GM21786 (cell line): ENCODE results near the gene DRAP1.
"Not testable (repeated sequence)": the region's sequence is repeated elsewhere in the genome, so short reads cannot be mapped to it uniquely, and the experiment has no call there.

Experiments
- ATAC-seq: cut with Tn5 transposase; IDR thresholded peaks from one replicate; pipeline ENCODE4 v1.9.1; 2021; ENCODE audit not compliant: unreplicated experiment

DRAP1 gene

DNA sequence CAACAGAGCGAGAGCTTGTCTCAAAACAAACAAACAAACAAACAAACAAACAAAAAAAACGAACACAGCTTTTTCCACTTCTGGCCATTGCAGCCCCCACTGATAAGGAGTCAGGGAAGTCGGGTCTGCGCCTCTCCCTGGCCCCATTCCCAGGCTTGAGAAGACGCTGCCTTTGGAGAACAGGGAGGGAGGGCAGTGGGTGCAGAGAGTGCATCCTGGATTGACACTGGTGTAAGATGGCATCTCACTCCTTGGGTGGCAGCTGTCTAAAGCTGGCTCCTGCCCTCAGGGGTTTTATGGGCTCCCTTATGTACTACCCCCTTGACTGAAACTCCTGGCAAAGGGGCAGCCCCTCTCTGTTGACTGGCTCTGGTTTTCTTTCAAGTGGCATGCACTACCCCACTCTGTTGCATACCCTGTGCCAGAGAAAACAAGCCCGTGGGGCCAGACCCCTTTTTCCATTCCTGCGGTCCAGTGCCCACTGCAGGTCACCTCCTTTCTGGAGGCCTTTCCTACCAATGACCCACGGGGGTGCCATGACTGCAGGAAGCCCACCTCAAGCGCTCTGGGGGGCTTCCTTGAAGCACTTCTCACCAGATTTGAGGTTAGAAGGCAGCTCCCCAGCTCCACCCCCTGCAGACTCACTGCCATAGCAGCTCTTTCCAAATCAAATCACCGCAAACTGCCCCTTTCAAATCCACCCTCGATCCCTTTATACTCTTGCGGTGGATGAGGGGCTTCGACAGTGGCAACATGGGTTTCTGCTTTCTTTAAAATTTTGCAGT lies 12.7 kb downstream of the DRAP1 start:
- no peak for ATAC-seq

DNA sequence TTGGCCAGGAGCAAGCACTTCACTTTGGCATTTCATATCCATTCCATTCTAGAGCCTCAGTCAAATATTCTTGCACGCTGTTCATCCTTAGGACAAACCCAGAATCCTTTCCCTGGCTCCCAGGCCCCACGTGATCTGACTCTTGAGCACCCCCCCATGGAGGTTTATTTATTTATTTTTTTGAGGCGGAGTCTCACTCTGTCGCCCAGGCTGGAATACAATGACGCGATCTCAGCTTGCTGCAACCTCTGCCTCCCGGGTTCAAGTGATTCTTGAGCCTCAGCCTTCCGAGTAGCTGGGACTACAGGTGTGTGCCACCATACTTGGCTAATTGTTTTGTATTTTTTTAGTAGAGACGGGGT lies 13.3 kb downstream of the DRAP1 start:
- ATAC-seq: no peak

DNA sequence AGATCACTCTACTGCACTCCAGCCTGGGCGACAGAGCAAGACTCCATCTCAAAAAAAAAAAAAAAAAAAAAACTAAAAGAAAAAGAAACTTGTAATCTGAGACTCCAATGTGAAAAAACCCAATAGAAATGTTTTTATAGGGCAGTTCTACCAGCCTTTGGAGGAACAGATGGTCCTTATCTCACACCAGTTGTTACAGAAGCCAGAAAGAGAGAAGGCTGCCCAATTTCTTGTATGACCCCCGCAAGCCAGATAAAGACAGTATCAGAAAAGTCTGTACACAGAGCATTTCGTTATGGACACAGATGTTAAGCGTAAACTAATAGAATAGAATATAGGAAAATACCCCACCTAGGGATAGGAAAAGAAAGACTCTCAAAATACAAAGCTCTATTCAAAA lies 14.8 kb downstream of the DRAP1 start:
- ATAC-seq: no peak

DNA sequence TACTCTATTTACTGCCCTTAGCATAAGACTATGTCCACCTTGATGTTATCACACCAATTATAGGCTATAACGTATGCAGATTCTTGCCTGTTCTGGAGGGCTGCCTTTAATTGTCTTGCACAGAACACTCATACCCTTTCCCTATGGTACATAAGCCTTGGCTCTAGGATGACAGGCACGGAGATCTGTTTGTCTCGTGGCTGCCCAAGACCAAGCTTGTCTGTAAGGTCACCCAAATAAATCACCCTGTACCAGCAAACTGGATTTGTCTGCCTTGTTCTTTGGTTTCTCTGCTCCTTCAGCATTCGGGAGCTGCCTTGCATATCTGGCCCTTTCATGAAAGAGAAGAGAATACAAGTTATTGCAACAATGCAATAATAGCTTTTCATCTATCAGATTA lies 18.5 kb downstream of the DRAP1 start:
- no peak for ATAC-seq

DNA sequence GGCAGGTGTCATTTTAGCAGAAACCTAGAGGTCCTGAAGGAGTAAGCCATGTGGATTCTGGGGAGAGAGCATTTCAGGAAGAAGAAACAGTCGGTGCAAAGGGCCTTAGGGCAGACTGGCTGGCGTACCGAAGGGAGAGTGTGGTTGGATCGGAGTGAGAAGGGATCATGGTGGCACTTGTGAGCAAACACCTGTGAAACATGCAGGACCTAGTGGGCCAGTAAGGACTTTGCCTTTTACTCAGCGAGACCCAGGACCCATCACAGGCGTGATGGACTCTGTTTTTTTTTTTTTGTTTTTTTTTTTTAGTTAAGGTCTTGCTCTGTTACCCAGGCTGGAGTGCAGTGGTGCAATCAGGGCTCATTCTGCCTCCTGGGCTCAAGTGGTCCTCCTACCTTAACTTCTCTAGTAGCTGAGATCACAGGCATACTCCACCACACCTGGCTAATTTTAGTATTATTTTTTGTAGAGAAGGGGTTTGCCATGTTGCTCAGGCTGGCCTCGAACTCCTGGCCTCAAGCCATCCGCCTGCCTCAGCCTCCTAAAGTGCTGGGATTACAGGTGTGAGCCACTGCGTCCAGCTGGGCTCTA lies 22.6 kb downstream of the DRAP1 start:
- no peak for ATAC-seq

DNA sequence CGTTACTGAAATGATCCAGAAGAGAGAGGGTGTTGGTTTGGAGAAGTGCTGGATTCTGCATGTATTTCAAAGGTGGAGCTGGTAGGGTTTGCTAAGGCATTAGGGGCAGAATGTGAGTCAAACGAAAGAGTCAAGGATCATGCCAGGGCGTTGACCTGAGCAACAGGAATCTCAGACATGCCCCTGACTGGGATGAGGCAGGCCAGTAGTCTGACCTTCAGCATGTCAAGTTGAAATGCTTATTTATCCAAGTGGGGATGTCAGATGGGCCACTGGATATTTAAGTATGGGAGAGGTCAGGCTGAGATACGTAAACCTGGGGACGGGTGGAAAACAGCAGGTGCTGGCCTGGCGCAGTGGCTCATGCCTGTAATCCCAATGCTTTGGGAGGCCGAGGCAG lies 23.3 kb downstream of the DRAP1 start:
- ATAC-seq: no peak

DNA sequence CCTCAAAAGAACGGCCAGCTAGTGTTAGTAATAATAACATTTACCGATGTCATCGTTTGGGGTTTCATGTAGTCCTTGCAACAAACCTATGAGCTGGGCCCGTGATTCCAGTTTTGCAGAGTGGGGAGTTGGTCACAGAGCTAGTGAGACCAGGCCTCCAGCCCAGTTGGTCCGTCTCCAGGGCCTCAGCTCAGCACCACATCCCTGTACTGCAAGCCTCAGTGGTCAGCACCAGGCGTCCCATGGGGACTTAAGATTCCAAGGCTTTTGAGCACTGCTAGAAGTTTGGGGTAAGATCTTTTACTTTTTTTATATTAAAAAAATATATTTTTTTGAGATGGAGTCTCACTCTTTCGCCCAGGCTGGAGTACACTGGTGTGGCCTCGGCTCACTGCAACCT lies 25.0 kb downstream of the DRAP1 start:
- no peak for ATAC-seq

DNA sequence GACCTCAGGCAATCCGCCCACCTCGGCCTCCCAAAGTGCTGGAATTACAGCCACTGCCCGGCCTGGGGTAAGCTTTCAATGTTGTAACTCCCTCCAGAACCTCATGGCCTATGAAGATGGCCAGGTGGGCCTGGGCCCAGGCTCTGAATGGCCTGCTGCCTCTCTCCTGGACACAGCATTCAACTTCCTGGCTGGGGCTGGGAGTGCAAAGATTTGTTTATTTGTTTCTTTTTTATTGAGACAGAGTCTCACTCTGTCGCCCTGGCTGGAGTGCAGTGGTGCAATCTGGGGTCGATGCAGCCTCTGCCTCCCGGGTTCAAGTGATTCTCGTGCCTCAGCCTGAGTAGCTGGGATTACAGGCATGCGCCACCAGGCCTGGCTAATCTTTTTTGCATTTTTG lies 25.5 kb downstream of the DRAP1 start:
- no peak for ATAC-seq

DNA sequence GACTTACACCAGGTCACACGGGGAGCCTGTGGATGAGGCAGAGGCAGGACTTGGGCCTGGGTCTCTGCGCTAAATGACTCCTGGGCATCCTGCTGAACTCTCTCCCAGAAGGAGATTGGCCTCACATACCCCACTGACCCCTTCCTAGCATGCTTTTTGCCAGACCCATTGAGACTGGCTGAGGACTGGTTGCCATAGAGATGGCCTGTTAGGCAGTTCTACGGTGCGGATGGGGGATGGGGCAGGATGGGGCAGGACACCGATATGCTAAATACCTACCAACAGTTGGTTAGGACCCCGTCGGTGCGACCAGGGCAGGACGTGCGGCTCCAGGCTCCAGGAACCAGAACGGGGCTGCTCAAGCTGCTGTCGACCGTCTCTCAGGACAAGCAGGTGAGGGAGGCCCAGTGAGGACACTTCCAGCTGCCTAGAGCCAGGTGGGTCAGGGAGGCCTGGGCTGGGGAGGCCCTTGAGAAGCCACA lies 26.2 kb downstream of the DRAP1 start, which contains the start of gene TSGA10IP:
TSGA10IP (plus strand) TSS at position 51 of the 482 bp plus-strand sequence; CDS start at position 247, 196 bp downstream.
- no peak for ATAC-seq

DNA sequence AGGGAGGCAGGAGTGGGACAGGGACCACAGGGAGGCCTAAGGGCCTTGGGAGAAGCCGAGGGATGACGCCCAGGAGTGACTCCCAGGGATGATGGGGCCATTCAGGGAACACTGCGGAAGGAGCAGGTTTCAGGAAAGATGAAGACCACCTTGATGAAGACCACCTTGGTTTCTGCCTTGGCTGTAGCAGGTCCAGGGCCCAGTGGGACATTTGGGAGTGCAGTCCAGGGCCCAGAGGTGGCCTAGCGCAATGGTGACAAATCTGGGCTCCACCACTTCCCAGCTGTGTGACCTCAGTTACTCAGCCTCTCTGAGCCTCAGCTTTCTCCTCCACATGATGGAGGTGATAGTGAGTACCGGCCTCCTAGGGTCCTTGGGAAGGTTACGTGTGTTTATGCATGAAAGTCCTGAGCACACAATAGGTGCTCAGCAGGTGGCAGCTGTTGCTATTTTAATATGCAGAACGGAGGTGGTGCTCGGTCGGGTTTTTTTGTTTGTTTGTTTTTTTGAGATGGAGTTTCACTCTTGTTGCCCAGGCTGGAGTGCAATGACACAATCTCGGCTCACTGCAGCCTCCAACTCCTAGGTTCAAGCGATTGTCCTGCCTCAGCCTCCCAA lies 26.8 kb downstream of the DRAP1 start:
- no peak for ATAC-seq

DNA sequence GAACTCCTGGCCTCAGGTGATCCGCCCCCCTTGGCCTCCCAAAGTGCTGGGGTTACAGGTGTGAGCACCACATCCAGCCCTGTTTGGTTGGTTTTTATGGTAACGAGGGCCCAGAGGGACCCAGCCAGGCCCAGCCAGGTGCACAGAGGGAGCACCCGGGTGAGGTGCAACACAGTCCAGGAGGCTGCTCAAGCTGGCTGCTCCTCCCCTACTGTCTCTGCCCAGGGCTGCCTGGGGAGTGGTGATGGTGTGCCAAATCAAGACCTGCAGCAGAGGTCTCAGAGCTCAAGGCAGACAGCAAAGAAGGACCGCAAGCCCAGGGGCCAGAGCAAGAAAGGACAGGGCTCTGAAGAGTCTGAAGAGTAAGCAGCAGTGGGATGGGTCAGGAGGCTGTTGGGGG lies 27.4 kb downstream of the DRAP1 start:
- ATAC-seq: no peak

DNA sequence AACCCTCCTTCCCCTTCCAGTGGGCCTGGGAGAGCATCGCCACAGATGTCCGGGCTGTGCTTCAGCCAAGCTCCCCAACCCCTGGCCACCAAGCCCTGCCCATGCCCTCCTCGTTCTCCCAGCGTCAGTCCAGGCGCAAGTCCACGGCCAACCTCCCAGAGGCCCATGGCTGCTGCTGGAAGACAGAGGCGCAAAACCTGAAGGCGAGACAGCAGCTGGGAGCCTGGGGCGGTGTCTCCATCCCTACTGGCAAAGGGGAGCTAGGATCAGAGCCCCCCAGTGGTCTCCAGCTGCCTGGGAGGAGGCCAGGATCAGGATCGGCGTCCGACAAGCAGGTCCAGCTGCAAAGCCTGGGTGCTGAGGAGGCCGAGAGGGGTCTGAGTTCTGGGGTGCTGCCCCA lies 27.9 kb downstream of the DRAP1 start:
- ATAC-seq: no peak

DNA sequence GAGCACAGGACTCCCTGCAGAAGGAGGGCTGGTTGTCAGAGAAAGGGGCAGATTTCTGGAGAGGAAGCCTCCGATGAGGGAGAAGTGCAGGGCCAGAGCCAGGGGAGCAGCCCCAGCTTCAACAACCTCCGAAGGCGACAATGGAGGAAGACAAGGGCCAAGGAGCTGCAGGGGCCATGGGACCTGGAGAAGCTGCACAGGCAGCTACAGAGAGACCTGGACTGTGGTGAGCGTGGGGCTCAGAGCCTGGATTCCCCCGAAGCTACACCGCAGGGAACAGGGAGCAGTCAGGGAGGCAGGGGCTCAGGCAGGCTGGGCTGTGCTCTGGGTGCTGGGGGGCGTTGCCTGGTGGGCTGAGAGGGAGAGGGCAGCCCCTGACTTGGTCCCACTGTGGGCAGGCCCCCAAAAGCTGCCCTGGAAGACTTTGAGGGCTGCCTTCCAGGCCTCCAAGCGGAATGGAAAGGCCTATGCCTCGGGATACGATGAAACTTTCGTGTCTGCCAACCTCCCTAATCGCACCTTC lies 28.4 kb downstream of the DRAP1 start:
- no peak for ATAC-seq

DNA sequence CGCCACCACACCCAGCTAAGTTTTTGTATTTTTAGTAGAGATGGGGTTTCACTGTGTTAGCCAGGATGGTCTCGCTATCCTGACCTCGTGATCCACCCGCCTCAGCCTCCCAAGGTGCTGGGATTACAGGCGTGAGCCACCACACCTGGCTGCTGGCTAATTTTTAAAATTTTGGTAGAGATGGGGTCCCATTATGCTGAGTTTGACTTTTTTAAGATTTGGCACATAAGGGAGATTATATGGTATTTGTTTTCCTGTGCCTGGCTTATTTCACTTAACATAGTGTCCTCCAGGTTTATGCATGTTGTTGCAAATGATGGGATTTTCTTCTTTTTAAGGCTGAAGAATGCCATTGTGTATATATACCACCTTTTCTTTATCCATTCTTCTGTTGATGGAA lies 31.5 kb downstream of the DRAP1 start:
- ATAC-seq: not testable (repeated sequence)

DNA sequence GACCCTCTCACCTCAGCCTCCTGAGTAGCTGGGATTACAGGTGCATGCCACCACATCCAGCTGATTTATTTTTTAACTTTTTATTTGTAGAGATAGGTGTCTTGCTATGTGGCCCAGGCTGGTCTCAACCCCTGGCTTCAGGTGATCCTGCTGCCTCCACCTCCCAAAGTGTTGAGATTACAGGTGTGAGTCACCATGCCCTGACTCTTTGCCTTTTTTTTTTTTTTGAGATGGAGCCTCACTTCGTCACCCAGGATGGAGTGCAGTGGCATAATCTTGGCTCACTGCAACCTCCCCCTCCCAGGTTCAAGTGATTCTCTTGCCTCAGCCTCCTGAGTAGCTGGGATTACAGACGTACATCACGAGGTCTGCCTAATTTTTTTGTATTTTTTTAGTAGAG lies 32.4 kb downstream of the DRAP1 start:
- not testable (repeated sequence) for ATAC-seq

DNA sequence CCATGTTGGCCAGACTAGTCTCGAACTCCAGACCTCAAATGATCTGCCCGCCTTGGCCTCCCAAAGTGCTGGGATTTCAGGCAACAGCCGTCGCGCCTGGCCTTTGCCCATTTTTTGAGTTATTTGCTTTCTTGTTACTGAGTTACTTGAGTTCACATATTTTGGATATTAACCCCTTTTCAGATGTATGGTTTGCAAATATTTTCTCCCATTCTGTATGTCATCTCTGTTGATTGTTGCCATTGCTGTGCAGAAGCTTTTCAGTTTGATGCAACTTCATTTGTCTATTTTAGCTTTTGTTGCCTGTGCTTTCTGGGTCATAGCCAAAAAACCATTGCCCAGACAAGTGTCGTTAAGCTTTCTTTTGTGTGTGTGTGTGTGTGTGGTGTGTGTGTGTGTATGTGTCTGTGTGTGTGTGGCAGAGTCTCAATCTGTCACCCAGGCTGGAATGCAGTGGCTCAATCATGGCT lies 32.9 kb downstream of the DRAP1 start:
- ATAC-seq: no peak

DNA sequence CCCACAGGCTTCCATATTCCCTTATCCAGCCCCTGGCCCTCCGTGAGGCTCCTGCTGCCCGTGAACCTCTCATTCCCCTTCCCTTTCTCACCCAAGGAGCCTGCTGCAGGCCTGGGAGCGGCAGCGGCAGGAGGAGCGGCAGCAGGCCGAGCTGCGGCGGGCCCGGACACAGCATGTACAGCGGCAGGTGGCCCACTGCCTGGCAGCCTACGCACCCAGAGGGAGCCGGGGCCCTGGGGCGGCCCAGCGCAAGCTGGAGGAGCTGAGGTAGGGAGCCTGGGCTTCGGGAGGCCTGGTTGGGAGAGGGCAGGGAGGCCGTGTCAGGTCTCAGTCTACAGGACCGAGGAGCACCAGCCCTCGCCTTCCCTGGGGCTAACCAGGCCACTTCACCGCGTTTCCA lies 34.2 kb downstream of the DRAP1 start:
- ATAC-seq: no peak

DNA sequence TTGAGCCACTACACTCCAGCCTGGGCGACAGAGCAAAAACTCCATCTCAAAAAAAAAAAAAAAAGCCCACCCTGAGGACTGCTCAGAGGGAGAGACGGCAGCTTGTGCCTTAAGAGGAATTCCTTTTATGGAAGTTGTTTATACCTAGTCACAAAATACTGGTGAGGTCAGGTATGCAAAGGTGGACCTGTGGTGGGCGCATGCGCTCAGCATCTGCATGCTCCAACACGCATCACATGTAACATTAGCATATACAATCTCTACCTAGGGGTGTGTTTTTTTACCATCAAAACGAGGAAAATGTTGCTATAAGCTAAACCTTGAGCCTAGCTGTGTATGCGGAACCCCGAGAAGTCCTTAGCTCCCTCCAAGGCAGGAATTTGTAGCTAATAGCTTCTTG lies 35.5 kb downstream of the DRAP1 start:
- no peak for ATAC-seq

DNA sequence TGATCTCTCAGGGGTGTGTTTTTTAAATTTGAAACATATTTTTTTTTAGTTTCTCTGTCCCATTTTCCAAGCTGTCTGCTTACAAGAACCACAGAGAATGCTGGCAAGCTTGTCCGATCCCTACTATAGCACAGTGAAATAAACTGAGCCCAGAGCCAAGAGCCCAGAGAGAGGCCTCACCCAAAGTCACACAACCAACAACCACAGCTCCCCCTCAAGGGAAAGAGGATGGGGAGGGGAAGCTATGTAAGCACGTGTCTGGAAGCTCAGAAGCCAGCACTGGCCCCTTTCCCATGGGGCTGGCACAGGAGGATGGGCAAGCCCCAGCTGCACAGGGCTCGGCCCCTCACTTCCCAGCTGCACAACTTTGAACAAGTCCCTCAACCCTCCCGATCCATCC lies 39.1 kb downstream of the DRAP1 start:
- no peak for ATAC-seq

DNA sequence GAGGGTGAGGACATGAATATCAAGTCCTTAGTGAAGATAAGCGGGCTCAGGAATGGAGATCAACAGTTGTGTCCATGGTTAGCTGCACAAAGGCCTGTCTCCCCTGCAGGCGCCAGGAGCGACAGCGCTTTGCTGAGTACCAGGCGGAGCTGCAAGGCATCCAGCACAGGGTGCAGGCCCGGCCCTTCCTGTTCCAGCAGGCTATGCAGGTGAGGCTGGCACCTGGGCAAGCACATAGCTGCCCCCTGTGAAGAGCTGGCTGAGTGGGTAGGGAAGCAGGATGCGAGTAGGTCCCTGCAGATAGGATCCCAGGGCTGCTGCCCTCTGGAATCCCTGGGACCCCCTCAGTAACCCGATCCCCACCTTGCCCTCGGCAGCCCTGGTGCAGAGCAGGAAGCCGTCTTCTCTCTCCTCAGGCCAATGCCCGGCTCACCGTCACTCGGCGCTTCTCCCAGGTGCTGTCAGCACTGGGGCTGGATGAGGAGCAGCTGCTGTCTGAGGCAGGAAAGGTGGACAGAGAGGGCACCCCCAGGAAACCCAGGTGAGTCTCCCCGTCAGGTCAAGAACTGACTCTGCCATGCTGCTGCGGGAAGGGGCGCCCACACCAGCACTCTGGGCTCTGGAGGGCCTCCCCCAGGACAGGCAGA lies 39.7 kb downstream of the DRAP1 start:
- ATAC-seq: no peak

DNA sequence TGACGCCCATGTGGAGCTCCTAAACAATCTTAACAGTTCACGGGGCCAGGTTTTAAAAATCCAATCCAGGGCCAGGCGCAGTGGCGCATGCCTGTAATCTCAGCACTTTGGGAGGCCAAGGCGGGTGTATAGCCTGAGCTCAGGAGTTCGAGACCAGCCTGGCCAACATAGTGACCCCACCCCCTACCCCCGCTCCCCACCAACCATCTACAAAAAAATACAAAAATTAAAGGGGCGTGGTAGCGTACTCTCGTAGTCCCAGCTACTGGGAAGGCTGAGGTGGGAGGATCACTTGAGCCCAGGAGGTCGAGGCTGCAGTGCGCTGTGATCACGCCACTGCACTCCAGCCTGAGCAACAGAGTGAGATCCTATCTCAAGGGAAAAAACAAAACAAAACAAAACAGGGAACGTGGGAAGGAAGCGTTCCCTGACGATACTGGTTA lies 41.6 kb downstream of the DRAP1 start:
- no peak for ATAC-seq
